SU-DHL-6 (cell line): ENCODE data around the gene CCDC9B.

Source experiments
- EZH2phosphoT487 ChIP-seq: fragments of 200-600 bp; sonication (generic), shearing (Covaris generic); conservative IDR thresholded peaks from 2 replicates; pipeline ENCODE4 v1.6.1; 2018; ENCODE audit warnings: mild to moderate bottlenecking, antibody characterized with exemption, low read length, moderate library complexity, mixed read lengths
- TF ChIP-seq, protein P1 (sequence below): fragments of 200-600 bp; sonication (generic); IDR thresholded peaks from one replicate; pipeline ENCODE4 v1.5.1; 2017; ENCODE audit warnings: antibody characterized with exemption, mild to moderate bottlenecking, low read length, moderate library complexity; ENCODE audit not compliant: insufficient read depth, poor library complexity, severe bottlenecking

GRCh38 chr15:40307421-40308211, 33.1 kb downstream of the CCDC9B start, which contains the start of gene PLCB2:
- TF ChIP-seq, protein P1, sequence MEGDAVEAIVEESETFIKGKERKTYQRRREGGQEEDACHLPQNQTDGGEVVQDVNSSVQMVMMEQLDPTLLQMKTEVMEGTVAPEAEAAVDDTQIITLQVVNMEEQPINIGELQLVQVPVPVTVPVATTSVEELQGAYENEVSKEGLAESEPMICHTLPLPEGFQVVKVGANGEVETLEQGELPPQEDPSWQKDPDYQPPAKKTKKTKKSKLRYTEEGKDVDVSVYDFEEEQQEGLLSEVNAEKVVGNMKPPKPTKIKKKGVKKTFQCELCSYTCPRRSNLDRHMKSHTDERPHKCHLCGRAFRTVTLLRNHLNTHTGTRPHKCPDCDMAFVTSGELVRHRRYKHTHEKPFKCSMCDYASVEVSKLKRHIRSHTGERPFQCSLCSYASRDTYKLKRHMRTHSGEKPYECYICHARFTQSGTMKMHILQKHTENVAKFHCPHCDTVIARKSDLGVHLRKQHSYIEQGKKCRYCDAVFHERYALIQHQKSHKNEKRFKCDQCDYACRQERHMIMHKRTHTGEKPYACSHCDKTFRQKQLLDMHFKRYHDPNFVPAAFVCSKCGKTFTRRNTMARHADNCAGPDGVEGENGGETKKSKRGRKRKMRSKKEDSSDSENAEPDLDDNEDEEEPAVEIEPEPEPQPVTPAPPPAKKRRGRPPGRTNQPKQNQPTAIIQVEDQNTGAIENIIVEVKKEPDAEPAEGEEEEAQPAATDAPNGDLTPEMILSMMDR = peak; percentile 13
- no peak for TF ChIP-seq EZH2phosphoT487
